Stimulated activated CD8-positive, alpha-beta memory T cell treated with anti-CD3 and anti-CD28 coated beads, Interleukin-4, amount 100 ng/mL, for 24 hours (primary cell): ENCODE results near the gene AFAP1.

Experiments
- DNase-seq: peaks from one replicate; pipeline ENCODE4 v3.0.0-alpha.2; 2020; ENCODE audit warnings: low read depth

Gene AFAP1, protein sequence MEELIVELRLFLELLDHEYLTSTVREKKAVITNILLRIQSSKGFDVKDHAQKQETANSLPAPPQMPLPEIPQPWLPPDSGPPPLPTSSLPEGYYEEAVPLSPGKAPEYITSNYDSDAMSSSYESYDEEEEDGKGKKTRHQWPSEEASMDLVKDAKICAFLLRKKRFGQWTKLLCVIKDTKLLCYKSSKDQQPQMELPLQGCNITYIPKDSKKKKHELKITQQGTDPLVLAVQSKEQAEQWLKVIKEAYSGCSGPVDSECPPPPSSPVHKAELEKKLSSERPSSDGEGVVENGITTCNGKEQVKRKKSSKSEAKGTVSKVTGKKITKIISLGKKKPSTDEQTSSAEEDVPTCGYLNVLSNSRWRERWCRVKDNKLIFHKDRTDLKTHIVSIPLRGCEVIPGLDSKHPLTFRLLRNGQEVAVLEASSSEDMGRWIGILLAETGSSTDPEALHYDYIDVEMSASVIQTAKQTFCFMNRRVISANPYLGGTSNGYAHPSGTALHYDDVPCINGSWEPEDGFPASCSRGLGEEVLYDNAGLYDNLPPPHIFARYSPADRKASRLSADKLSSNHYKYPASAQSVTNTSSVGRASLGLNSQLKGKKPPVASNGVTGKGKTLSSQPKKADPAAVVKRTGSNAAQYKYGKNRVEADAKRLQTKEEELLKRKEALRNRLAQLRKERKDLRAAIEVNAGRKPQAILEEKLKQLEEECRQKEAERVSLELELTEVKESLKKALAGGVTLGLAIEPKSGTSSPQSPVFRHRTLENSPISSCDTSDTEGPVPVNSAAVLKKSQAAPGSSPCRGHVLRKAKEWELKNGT

DNA sequence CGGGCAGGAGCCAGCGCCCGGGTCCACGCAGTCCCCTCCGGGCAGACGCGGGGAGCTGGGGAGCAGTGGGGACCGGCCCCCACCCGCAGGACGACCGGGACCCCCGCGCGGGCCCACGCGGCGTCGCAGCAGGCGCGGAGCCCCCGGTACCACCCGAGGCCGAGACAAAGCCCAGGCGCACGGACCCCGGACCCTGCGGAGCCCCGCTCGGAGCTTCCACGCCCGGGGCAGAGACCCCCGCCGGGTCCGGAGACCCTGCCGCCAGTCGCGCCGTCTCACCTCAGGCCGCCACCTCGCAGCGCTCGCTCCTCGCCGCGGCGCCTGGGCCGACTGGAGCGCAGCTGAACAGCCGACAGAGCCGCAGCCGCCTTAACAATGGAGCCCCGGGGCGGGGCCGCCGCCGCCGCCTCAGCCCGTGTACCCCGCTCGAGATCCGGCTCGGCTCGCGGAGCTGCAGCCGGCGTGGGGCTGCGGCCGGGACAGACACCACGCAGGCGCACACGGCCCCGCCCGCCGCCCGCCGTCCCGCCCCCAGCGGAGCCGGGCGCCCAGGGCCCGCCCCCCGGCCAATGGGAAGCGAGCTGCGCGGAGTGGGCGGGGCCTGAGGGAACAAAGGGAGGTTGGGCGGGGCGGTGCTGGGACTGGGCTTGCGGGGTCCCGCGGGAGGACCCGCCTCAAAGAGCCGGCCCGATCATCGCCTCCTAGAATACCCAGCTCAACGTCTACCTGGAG lies at the start of gene AFAP1:
TSS of gene AFAP1 (minus strand) at position 485 of the 732 bp plus-strand sequence. CDS start 67,783 bp downstream, outside the sequence.
- DNase-seq: peak; percentile 75

DNA sequence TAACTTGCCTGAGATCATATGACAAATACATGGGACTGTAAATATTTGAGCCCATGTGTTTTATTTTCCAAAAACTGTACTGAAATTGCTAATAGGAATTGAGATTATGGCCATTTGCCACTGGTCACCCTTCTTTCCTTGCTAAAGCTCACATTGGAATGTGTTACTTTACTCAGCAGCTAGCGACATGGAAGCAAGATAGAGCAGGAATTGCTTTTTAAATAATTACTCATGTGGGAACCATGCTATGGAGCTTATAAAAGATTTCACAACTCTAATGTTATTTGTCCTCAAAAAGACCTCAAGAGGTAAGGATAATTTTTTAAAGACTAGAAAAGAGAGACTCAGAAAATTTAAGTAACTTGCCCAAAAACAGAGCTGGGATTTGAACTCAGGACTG lies 48.8 kb upstream of the AFAP1 start:
- DNase-seq: no peak

DNA sequence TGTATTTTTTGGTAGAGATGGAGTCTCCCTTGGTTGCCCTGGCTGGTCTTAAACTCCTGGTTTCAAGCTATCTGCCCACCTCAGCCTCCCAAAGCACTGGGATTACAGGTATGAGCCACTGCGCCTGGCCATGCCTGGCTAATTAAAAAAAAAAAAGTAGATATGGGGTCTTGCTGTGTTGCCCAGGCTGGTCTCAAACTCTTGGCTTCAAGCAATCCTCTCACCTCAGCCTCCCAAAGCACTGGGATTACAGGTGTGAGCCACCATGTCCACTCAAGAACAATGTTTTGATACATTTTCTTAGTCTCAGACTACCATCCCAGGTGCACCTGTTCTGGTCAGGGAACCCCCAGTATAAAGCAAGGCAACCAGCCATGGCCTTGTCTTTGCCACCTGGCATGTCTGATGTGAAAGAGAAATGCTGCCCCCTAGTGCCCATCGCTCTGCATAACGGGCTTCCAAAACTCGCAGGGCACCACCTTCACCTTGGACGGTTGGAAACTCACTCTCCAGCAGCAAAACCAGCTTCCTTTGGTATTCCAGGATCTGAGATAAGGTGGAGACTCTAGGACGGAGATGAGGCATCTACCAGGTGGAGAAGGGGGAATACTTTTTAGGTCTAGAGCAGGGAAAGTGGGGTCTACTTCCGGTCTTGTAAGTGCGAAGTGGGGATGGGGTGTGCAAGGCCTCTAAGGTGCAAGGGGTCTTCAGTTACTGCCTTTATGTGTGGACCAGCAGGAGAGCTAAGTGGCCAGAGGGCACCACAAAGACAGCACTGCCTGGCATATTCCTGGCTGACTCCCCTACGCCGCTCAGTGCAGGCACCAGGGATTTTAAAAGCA lies 47.7 kb upstream of the AFAP1 start:
- DNase-seq: peak; percentile 64

DNA sequence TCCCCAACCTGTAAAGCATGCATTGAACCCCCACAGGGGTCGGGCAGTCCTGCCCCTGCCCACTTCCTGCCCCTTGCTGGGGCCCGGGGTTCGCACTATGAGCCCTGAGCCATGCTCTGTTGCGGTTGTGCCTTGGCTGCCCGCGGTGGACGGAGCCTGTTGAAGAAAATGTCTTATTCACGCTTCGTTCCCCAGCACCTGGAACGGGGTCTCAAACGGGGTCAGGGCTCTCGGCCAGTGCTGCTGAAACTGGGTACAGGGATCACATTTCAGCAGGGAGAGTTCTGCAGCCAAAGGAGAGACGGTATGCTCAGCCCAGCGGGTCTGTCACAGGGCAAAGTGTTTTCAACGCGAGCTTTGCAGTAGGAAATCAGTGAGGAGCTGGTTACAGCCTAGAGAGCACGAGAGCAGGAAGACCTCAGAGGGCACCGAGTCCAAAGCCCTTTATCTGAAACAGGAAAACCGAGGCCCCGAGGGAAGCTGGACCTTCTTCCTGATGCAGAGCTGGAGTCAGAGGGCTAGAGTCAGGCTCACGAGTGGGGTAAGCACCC lies 46.3 kb upstream of the AFAP1 start:
- no peak for DNase-seq

DNA sequence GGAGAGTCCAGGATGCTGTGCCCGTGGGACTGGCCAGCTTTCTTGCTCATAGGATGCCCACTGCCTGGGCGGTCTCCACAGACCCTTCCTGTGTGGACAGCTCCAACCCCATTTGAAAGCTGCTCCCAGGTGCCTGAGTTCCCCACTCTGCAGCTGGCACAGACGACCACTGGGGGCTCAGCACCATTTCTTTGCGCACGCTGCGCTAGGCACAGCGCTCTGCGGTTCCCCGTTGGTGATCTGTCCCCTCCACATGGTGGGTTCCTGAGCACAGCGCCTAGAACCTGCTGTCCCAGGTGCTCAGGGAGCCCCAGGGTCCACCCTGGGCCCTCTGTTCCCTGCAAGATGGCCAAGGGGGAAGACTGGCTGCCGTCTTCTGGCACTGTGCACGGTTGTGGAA lies 45.4 kb upstream of the AFAP1 start:
- DNase-seq: no peak

DNA sequence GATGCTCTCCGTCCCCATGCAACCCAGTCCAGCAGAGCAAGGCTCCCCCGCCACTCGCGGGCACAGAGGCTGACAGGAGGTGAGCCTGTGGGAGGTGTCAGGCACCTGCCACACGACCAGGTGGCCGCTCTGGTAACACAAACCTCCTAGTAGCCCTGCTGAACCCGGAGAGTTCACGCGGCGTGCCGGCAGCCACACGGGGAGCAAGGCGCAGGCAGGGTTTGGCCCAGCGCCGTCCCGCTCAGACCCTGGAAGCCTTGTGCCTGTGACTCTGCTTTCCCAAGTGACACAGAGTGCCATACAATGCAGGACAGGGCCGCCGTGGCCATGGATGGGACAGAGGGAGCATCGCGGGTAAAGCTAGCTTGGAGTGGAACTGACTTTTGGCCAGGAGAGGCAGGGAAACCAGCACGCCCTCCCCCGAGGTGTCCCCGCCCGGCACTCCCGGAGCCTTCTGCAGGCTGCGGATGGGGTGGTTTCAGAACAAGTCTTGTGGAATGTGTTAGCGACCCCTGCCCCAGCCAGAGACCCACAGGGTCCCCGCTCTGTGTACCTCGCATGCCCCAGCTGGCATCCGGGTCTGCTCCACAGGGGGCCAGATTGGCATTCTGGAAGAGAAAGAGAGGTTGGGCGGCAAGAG lies 44.7 kb upstream of the AFAP1 start:
- no peak for DNase-seq

DNA sequence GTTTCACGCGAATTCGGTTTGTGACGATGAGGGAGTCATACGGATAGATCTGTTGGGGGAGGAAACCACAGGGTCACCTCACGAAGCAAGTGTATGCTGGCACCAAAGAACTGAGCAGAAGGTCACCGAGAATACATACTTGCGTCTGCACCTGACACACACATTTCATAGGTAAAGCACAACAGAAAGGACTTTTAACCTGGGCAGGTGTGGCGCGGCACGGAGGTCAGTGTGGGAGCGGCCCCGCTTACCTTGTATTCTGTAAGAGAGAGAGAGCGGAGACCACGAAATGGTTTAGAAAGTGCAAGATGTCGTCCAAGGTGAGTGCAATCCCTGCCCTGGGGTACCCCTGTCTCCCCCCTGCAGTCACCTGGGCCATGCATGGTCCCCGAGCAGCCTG lies 43.6 kb upstream of the AFAP1 start:
- DNase-seq: no peak

DNA sequence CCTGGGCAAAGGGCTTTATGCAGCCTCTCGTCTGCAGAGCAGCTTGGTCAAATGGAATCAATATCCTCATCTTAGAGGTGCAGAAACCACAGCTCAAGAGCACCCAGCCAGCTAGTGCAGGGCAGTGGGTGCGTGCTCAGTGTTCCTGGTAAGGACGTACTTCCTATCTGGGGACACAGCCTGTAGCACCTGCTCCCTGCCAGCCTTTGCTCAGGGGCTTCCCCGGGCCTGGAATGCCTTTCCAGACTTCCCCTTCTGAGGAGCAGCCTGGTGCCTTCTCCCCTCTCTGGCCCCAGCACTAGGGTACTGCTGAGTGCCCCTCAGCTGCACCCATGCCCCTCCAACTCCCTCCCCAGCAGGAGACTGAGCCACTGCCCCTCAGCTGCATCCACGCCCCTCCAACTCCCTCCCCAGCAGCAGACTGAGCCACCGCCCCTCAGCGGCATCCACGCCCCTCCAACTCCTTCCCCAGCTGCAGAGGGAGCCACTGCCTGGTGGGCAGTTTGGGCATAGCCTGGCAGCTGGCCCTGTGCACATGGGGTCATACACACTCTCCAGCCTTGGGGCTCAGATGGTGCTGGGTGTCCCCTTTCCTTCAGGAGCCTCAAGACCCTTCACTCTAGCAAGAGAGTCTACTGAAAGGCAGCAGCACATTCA lies 42.2 kb upstream of the AFAP1 start:
- no peak for DNase-seq

DNA sequence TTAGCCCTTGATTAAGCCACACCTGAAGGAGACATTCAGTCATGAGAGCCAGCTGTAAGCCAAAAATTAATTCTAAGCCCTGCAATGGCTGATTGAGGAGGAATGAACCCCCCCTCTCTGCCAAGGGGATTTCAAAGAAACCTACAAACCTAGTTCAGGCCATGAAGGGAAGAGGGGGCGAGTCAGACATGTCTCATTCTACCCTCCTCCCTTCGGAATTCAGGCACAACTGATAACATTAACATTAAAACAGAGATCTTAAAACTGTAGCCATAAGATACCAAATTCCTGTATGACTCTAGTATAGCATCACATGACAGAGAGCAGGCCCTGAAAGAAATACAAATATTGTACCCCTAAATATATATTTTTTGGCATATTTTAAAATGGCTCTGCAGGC lies 40.4 kb upstream of the AFAP1 start:
- no peak for DNase-seq

DNA sequence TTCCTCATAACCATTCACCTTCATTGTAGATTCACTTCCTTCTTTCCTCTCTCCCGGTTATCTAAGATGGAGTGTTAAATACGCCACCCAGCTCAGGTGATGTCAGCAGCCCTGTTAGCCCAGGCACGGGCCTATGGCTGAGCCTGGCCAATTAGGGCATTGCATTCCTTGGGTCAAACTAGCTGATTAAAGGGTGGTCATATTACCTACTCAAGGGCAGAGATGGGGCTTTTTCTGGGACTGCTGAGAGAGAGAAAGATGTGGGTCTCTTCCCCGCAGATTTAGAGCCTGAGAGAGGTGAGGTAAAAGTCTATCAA lies 39.9 kb upstream of the AFAP1 start:
- no peak for DNase-seq

DNA sequence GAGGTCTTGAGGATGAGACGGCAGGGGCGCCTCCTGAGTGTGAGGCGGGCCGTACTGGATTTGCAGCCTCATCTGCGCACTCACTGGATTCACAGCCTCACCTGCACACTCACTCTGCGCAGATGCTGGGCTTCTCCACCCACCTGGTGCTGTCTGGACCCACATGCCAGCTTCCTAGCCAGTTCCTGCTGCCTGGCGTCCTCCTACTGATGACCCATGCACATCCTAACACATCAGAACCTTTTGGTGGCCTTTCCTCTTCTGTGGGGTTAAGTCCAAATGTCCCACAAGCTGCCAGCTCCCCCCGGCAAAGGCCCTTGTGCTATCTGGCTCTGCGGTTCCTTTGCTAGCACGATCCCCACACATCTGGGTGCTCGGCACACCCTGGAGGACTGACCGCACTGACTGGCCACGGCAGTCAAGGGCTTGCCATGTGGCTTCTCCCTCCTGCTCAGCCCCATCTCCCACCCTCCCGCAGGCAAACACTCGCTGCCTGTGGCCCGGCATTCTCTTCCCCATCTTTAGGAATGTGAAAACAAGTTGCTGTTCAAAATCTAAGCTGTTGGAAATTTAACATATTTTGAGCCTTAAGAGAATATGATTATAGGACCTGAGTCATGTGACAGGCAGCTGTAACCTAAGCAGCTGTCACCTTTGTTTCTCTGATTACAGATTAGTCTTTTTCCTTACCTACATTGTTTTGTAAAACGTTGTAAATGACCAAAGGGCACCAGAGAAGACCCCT lies 39.4 kb upstream of the AFAP1 start:
- no peak for DNase-seq

DNA sequence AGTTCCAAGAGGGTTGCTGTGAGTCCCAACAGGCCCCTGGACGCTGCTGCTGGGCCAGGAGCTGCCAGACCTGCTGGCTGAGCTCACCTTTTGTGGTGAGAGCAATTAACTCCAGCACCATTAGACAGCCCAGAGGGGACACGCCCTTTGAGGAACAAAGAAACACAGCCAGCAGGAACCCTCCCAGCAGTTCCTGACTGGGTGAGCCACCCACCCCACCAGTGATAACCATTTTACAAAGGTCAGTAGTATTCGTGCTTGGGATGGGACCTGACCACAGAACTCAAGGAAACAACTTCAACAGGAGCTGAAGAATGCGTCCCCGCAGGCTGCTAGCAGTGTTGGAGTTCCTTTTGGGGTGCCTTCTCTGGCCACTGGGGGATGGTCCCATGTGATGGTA lies 38.8 kb upstream of the AFAP1 start:
- DNase-seq: no peak

DNA sequence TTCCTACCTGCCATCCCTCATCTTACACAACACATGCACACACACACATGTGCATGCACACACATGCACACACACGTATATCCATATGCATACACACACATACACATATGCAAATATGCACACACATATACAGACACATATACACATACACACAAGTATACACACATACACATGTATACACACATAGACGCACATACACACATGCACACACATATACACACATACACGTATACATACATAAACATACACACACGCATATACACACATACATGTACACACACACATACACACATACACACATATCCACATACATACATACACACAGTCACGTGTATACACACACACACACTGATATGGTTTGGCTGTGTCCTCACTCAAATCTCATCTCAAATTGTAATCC lies 37.0 kb upstream of the AFAP1 start:
- no peak for DNase-seq

DNA sequence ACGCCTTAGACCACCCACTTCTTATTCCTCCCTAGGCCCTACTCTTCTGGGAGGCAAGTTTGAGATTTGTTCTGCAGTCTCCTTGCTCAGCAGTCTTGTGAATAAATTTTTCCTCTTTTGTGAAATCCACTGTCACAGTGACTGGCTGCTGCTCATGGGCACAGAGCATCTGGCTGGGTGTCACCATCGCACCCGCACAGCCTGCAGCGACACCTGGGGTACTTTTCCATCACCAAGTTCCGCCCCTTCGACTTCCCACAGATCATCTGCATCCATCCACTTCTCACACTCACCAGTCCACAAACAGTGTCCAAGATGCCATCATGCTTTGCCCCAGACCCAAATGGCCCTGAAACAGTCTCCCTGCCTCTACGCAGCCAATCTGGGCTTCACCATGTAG lies 36.4 kb upstream of the AFAP1 start:
- no peak for DNase-seq

DNA sequence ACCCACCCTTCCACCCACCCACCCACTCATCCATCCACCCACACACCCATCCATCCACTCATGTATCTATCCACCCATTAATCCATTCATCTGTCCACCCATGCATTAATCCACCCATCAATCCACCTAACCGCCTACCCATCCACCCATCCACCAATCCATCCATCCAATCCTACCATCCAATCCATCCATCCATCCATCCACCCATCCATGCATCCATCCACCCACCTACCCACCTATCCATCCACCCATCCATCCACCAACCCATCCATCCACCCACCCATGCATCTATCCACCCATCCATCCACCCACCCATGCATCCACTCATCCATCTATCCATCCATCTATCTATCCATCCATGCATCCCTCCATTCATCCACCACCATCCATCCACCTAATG lies 34.8 kb upstream of the AFAP1 start:
- no peak for DNase-seq

DNA sequence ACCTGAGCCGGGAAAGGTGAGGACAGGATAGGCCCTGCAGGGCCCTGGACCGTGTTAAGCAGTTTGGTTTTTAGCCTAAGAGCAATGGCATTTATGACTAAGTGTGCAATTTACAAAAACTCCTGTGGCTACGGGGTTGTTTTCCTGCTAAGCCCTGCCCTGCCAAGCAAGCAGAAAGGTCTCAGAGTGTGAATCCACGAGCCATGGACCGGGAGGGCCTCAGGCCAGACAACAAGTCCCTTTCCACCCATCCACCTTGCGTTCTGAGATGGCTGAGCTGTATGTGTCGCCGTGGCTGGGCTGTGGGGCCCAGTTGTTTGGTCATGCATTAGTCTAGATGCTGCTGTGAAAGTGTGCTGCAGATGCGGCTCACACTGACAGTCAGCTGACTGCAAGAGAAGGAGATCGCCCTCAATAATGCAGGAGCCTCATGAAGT lies 33.9 kb upstream of the AFAP1 start:
- no peak for DNase-seq

DNA sequence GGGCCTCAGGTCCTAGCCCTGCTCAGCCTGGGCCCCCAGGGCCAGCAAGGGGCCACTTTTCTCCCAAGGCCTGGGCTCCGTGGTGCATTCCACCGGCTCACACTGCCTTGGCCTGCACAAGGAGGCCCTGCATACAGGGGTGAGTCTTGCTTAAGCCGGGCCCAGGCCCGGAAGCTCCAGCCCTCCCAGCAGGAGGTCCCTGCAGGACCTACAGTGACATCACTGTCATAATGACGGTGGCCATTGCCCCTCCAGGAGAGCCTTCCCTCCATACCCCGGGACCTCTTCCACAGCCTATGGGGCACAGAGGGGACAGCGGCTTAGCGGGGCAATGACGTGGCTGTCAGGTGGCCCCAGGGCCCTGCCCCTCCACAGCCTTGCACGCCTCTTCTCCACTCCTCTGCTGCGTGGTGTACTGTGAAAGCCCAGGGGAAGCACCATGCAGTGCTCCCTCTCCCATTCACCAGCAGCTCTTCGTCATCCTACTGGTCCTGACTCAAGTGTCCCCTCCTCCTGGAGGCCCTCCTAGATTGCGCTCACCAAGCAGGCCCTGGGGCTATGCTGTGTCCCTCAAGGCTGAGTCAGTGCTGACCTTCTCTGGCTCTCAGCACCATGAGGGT lies 32.3 kb upstream of the AFAP1 start:
- no peak for DNase-seq

DNA sequence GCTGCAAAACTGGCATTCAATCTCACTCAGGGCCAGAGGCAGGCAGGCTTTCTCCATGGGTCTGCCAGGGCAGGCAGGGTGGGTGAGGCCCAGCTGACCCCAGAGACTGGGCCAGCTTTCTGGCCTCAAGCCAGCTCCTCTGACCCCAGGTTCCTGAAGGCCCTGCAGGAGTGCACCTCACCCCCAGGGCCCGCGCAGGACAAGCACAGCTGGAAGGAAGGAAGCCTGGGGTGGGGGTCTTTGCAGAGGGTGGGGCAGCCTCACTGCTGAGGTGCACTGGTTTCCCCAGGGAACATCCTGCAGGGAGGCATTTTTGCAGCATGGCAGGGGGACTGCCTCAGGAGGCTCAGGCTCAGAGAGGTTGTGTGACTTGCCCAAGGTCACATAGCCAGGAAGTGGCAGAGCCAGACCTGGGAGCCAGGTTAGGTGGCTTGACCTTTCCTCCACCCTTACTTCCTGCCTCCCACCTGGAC lies 31.5 kb upstream of the AFAP1 start:
- DNase-seq: no peak

DNA sequence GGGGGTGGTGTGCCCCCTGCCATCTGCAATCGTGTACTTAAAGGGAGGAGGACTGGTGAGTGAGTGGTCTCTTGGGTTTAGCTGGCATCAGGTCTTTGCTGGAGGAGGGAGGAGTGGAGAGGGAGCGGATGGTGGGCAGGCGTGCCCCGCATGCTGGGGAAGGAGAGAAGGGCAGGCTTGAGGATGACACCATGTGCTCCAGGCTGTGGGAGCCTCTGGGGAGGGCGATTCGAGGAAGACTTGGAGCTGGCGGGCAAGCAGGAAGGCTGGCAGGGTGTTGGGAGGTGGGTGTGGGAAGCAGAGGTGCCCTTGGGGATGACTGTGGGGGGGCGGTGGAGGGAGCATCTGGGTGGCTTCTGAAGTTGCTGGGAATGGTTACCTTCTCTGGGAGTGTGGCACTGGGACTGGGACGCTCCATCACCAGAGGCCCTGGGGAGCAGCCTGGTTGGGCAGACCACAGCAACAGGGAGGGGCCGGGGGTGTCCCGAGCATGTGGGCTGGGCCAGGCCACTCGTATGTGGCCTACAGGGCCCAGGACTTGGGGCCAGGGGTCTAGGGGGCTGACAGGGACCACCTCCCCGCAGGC lies 30.8 kb upstream of the AFAP1 start:
- no peak for DNase-seq
